T-helper 22 cell (primary cell): Measurements from ENCODE around the gene SMIM3.
"Not testable (repeated sequence)": the region's sequence is repeated elsewhere in the genome, so short reads cannot be mapped to it uniquely, and the experiment has no call there.

ENCODE experiments used
- DNase-seq: peaks from one replicate; pipeline ENCODE4 v3.0.0-alpha.2; 2020; ENCODE audit warnings: low read depth

SMIM3 gene

GRCh38 chr5:150778517-150779396 is at the start of gene SMIM3:
Gene SMIM3 (plus strand): TSS chr5:150778757. CDS start chr5:150795441, 16,684 bp downstream.
- DNase-seq = peak; percentile 39

- DNase-seq = no peak
Measured at GRCh38 chr5:150729859-150730258, 48.7 kb upstream of the SMIM3 start.

GRCh38 chr5:150731669-150732242 is 46.8 kb upstream of the SMIM3 start:
- no peak for DNase-seq

- DNase-seq = no peak
Measured at GRCh38 chr5:150734579-150735384, 43.8 kb upstream of the SMIM3 start.

GRCh38 chr5:150738862-150739261 is 39.7 kb upstream of the SMIM3 start:
- no peak for DNase-seq

GRCh38 chr5:150740992-150741391 is 37.6 kb upstream of the SMIM3 start:
- DNase-seq = no peak

- DNase-seq = not testable (repeated sequence)
Measured at GRCh38 chr5:150742455-150743141, 36.0 kb upstream of the SMIM3 start.

- DNase-seq = not testable (repeated sequence)
Measured at GRCh38 chr5:150743142-150743488, 35.4 kb upstream of the SMIM3 start.

GRCh38 chr5:150750469-150750868 is 28.1 kb upstream of the SMIM3 start:
- no peak for DNase-seq

GRCh38 chr5:150751096-150751891 is 27.3 kb upstream of the SMIM3 start:
- DNase-seq = no peak

GRCh38 chr5:150753463-150753862 is 25.1 kb upstream of the SMIM3 start:
- no peak for DNase-seq

GRCh38 chr5:150753863-150754262 is 24.7 kb upstream of the SMIM3 start:
- no peak for DNase-seq

GRCh38 chr5:150757087-150757649 is 21.4 kb upstream of the SMIM3 start:
- DNase-seq = no peak

GRCh38 chr5:150758203-150758530 is 20.4 kb upstream of the SMIM3 start:
- no peak for DNase-seq

- peak; percentile 90 for DNase-seq
Measured at GRCh38 chr5:150758531-150759333, 19.8 kb upstream of the SMIM3 start, which contains the start of gene DCTN4. Gene DCTN4 (minus strand): TSS chr5:150759017. CDS start chr5:150758993, 24 bp downstream.

GRCh38 chr5:150759334-150759583 is 19.3 kb upstream of the SMIM3 start:
- DNase-seq = no peak

- no peak for DNase-seq
Measured at GRCh38 chr5:150762211-150762610, 16.3 kb upstream of the SMIM3 start.

- DNase-seq = no peak
Measured at GRCh38 chr5:150763023-150763769, 15.4 kb upstream of the SMIM3 start.

- DNase-seq = no peak
Measured at GRCh38 chr5:150764530-150764929, 14.0 kb upstream of the SMIM3 start.
